ENCODE measurements around the gene TNFSF8. TPM values are rescaled to one million over a fixed set of nuclear protein-coding genes. Genes with fewer than 3 reads are reported as not detected.

Gene TNFSF8
- total and polyA plus RNA-seq, 2 experiments from 2014 or later: not detected

DNA sequence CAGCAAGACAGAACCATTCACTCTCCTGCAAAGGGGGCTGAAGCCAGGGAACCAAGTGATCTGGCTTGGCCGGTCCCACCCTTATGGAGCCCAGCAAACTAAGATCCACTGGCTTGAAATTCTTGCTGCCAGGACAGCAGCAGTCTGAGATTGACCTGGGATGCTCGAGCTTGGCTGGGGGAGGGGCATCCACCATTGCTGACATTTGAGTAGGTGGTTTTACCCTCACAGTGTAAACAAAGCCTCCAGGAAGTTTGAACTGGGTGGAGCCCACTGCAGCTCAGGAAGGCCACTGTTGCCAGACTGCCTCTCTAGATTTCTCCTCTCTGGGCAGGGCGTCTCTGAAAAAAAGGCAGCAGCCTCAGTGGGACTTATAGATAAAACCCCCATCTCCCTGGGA is 60.5 kb downstream of the TNFSF8 start:
- Histone ChIP-seq H3K27ac (no peak overlapping the region), H3K27me3 (no peaks in the 10 kb centered on the region), H3K9me3 (ENCODE audit: low read depth) (no peaks in the 10 kb centered on the region), H3K4me3 (no peak overlapping the region), H3K36me3 (no peaks in the 10 kb centered on the region), H3K4me1 (ENCODE audit: low read depth) (no peaks in the 10 kb centered on the region)
- DNase-seq (ENCODE audit: low read depth in 1 of 2, low spot score in 1 of 2): no peak
- TF ChIP-seq, protein P1, sequence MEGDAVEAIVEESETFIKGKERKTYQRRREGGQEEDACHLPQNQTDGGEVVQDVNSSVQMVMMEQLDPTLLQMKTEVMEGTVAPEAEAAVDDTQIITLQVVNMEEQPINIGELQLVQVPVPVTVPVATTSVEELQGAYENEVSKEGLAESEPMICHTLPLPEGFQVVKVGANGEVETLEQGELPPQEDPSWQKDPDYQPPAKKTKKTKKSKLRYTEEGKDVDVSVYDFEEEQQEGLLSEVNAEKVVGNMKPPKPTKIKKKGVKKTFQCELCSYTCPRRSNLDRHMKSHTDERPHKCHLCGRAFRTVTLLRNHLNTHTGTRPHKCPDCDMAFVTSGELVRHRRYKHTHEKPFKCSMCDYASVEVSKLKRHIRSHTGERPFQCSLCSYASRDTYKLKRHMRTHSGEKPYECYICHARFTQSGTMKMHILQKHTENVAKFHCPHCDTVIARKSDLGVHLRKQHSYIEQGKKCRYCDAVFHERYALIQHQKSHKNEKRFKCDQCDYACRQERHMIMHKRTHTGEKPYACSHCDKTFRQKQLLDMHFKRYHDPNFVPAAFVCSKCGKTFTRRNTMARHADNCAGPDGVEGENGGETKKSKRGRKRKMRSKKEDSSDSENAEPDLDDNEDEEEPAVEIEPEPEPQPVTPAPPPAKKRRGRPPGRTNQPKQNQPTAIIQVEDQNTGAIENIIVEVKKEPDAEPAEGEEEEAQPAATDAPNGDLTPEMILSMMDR (IDR thresholded peaks at IDR 0.05; ENCODE audit: low read depth, low read length): no peak

DNA sequence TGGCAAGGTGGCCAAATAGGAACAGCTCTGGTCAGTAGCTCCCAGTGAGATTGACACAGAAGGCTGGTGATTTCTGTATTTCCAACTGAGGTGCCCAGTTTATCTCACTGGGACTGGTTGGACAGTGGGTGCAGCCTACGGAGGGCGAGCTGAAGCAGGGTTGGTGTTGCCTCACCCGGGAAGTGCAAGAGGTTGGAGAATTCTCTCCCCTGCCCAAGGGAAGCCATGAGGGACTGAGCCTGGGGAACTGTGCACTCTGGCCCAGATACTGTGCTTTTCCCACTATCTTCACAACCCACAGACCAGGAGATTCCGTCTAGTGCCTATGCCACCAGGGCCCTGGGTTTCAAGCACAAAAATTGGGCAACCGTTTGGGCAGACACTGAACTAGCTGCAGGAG is 61.0 kb downstream of the TNFSF8 start:
- Histone ChIP-seq H3K27me3 (no peaks in the 10 kb centered on the region), H3K27ac (no peak overlapping the region), H3K9me3 (ENCODE audit: low read depth) (no peaks in the 10 kb centered on the region), H3K36me3 (no peaks in the 10 kb centered on the region), H3K4me3 (no peak overlapping the region), H3K4me1 (ENCODE audit: low read depth) (no peaks in the 10 kb centered on the region)
- TF ChIP-seq, protein P1 (IDR thresholded peaks at IDR 0.05; ENCODE audit: low read depth, low read length): no peak
- DNase-seq (ENCODE audit: low read depth in 1 of 2, low spot score in 1 of 2): no peak

DNA sequence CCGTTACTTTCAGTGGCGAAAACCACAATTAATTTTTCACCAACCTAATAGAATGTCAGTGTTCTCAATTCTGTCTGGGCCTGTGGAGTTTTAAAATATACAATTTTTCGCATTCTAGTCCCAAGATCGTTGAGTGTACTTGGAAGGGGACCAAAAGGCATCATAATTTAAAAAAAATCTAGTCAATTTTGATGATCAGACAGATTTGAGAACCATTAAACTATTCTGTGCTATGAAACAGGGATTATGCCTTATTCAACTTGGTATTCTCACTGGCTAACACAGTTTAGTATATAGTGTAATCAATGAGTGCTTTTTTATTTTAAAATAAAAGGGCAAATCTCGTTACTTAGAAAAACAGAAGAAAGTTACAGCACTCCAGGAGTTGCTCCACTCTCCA is 63.1 kb downstream of the TNFSF8 start:
- TF ChIP-seq, protein P1 (IDR thresholded peaks at IDR 0.05; ENCODE audit: low read depth, low read length): no peak
- Histone ChIP-seq H3K4me1 (ENCODE audit: low read depth) (no peaks in the 10 kb centered on the region), H3K36me3 (no peaks in the 10 kb centered on the region)

DNA sequence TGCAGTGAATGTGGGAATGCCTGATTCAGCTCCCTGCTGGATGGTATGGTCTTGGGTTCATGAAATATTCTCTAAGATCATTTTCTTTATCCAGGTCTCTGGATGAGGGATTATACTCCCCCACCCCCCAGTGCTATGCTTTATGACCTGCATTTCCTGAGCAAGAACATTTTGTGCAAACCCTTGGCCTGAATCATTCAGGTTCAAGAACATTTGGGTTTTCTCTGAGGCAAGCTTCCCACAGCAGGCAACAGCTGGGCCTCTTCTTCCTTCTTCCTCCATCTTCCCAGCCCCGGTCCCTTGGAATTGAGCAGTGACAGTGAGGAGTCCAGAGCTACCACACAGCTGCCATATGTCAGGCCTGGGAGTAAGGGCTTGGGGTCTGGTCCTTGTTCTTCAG is 65.9 kb downstream of the TNFSF8 start:
- peaks cover 2% of the 10 kb centered on the region for H3K27me3 ChIP-seq
- no peaks in the 10 kb centered on the region for H3K9me3 ChIP-seq (ENCODE audit: low read depth)
- no peaks in the 10 kb centered on the region for H3K36me3 ChIP-seq
- no peak overlapping the region for H3K4me3 ChIP-seq
- no peak for DNase-seq (ENCODE audit: low read depth in 1 of 2, low spot score in 1 of 2)
- TF ChIP-seq, protein P1 (IDR thresholded peaks at IDR 0.05; ENCODE audit: low read depth, low read length): no peak
- no peaks in the 10 kb centered on the region for H3K4me1 ChIP-seq (ENCODE audit: low read depth)
- H3K27ac ChIP-seq: no peak overlapping the region

More for the DNA sequence above, 63.1 kb downstream of the TNFSF8 start:
- Histone ChIP-seq H3K27me3 (no peaks in the 10 kb centered on the region), H3K4me3 (no peak overlapping the region), H3K27ac (no peak overlapping the region), H3K9me3 (ENCODE audit: low read depth) (no peaks in the 10 kb centered on the region)
- no peak for DNase-seq (ENCODE audit: low read depth in 1 of 2, low spot score in 1 of 2)

DNA sequence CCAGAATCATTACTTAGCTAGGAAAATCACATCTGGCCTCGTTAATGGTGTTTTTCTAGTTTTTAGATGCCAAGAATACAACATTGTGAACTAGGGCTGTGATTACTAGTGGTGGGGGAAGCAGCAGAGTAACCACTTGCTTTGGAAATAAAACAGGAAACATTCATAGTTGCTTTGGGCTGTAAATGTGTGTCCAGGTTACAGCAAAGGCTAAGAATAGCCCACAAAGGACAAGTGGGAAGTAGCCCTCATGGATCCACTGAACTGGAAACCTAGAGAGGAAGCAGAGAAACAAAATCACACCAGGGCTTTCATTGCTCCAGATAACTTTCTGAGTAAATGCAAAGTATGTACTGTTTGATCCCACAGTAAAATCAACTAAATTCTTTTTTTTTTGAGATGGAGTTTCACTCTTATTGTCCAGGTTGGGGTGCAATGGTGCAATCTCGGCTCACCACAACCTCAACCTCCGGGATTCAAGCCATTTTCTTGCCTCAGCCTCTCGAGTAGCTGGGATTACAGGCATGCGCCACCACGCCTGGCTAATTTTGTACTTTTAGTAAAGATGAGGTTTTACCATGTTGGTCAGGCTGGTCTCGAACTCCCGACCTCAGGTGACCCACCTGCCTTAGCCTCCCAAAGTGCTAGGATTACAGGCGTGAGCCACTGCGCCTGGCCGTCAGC is 68.3 kb downstream of the TNFSF8 start:
- DNase-seq (ENCODE audit: low read depth in 1 of 2, low spot score in 1 of 2): no peak
- H3K27me3 ChIP-seq: peaks cover 4% of the 10 kb centered on the region

More for the DNA sequence above, 68.3 kb downstream of the TNFSF8 start:
- Histone ChIP-seq H3K4me1 (ENCODE audit: low read depth) (no peaks in the 10 kb centered on the region), H3K4me3 (no peak overlapping the region), H3K36me3 (no peaks in the 10 kb centered on the region), H3K9me3 (ENCODE audit: low read depth) (no peaks in the 10 kb centered on the region), H3K27ac (no peak overlapping the region)
- TF ChIP-seq, protein P1 (IDR thresholded peaks at IDR 0.05; ENCODE audit: low read depth, low read length): no peak
